MM.1S (cell line): ENCODE results near the gene MPPED1.

Source experiments
- DNase-seq: peaks from one replicate; pipeline ENCODE4 v3.0.0-alpha.2; 2015
- H2AFZ ChIP-seq: fragments of 300-600 bp; sonication (generic); 2 replicates; pipeline ENCODE4 v1.6.0; 2016; ENCODE audit warnings: antibody characterized with exemption, low read length
- H3F3A ChIP-seq: fragments of 300-600 bp; sonication (generic); 2 replicates; pipeline ENCODE4 v1.6.1; 2016; ENCODE audit warnings: mild to moderate bottlenecking, antibody characterized with exemption, low read length, moderate library complexity, mixed read lengths; ENCODE audit not compliant: insufficient read depth
- H3K27ac ChIP-seq: fragments of 300-600 bp; sonication (generic); 2 replicates; pipeline ENCODE4 v1.5.1; 2016; ENCODE audit warnings: mild to moderate bottlenecking, low read length
- H3K27me3 ChIP-seq: fragments of 300-600 bp; sonication (generic); replicated peaks from 2 replicates; pipeline ENCODE4 v1.6.0; 2016; ENCODE audit warnings: low read length; ENCODE audit not compliant: insufficient read depth
- H3K36me3 ChIP-seq: fragments of 300-600 bp; sonication (generic); replicated peaks from 2 replicates; pipeline ENCODE4 v1.6.1; 2016; ENCODE audit warnings: mild to moderate bottlenecking, low read length, mixed read lengths; ENCODE audit not compliant: insufficient read depth
- H3K4me1 ChIP-seq: fragments of 300-600 bp; sonication (generic); 2 replicates; pipeline ENCODE4 v1.6.1; 2016; ENCODE audit warnings: low read length, mixed read lengths
- H3K4me2 ChIP-seq: fragments of 300-600 bp; sonication (generic); 2 replicates; pipeline ENCODE4 v1.6.0; 2016; ENCODE audit warnings: low read depth, low read length
- H3K4me3 ChIP-seq: fragments of 300-600 bp; sonication (generic); 2 replicates; pipeline ENCODE4 v1.5.1; 2016; ENCODE audit warnings: low read length, mixed read lengths
- H3K79me2 ChIP-seq: fragments of 300-600 bp; sonication (generic); 2 replicates; pipeline ENCODE4 v1.6.1; 2016; ENCODE audit warnings: mixed run types, low read length, mixed read lengths
- H3K9ac ChIP-seq: fragments of 300-600 bp; sonication (generic); 2 replicates; pipeline ENCODE4 v1.6.1; 2016; ENCODE audit warnings: low read length, mixed read lengths
- H3K9me2 ChIP-seq: fragments of 300-600 bp; sonication (generic); replicated peaks from 2 replicates; pipeline ENCODE4 v1.6.1; 2016; ENCODE audit warnings: mild to moderate bottlenecking, low read length, mixed read lengths; ENCODE audit not compliant: insufficient read depth
- H3K9me3 ChIP-seq: fragments of 300-600 bp; sonication (generic); replicated peaks from 2 replicates; pipeline ENCODE4 v1.6.1; 2016; ENCODE audit warnings: mild to moderate bottlenecking, low read length, mixed read lengths; ENCODE audit not compliant: insufficient read depth
- H4K20me1 ChIP-seq: fragments of 300-600 bp; sonication (generic); 2 replicates; pipeline ENCODE4 v1.6.1; 2016; ENCODE audit warnings: mild to moderate bottlenecking, low read length, moderate library complexity, mixed read lengths; ENCODE audit not compliant: insufficient read depth
- EZH2 ChIP-seq: fragments of 300-600 bp; sonication (generic); optimal IDR thresholded peaks from 2 replicates; pipeline ENCODE3; 2017; ENCODE audit warnings: low read depth, mild to moderate bottlenecking, antibody characterized with exemption, low read length, mixed read lengths
- EZH2phosphoT487 ChIP-seq: fragments of 300-600 bp; sonication (generic); IDR thresholded peaks from 2 replicates; pipeline ENCODE4 v1.6.1; 2018; ENCODE audit warnings: antibody characterized with exemption, low read length
- TF ChIP-seq, protein P1 (sequence below): fragments of 300-600 bp; sonication (generic); IDR thresholded peaks from 2 replicates; pipeline ENCODE4 v1.5.1; 2016; ENCODE audit warnings: antibody characterized with exemption, low read length, mixed read lengths

MPPED1 gene

GRCh38 chr22:43501878-43502277 is 90.1 kb downstream of the MPPED1 start:
- TF ChIP-seq EZH2phosphoT487 (no peak), EZH2 (no peak)
- TF ChIP-seq, protein P1, sequence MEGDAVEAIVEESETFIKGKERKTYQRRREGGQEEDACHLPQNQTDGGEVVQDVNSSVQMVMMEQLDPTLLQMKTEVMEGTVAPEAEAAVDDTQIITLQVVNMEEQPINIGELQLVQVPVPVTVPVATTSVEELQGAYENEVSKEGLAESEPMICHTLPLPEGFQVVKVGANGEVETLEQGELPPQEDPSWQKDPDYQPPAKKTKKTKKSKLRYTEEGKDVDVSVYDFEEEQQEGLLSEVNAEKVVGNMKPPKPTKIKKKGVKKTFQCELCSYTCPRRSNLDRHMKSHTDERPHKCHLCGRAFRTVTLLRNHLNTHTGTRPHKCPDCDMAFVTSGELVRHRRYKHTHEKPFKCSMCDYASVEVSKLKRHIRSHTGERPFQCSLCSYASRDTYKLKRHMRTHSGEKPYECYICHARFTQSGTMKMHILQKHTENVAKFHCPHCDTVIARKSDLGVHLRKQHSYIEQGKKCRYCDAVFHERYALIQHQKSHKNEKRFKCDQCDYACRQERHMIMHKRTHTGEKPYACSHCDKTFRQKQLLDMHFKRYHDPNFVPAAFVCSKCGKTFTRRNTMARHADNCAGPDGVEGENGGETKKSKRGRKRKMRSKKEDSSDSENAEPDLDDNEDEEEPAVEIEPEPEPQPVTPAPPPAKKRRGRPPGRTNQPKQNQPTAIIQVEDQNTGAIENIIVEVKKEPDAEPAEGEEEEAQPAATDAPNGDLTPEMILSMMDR, result no peak
- Histone ChIP-seq H3K9ac (no peak overlapping the region), H3F3A (no peaks in the 10 kb centered on the region), H3K79me2 (no peaks in the 10 kb centered on the region), H3K9me3 (no peaks in the 10 kb centered on the region), H4K20me1 (no peaks in the 10 kb centered on the region), H3K27ac (no peak overlapping the region), H3K4me3 (no peak overlapping the region), H3K36me3 (no peaks in the 10 kb centered on the region), H3K4me1 (no peaks in the 10 kb centered on the region), H3K27me3 (peaks cover 20% of the 10 kb centered on the region), H3K4me2 (no peak overlapping the region), H2AFZ (no peak overlapping the region), H3K9me2 (no peaks in the 10 kb centered on the region)
- no peak for DNase-seq

- Histone ChIP-seq H3K4me3 (no peak overlapping the region), H3K27ac (no peak overlapping the region), H3K79me2 (no peaks in the 10 kb centered on the region), H4K20me1 (no peaks in the 10 kb centered on the region), H3K36me3 (no peaks in the 10 kb centered on the region), H3K9ac (no peak overlapping the region), H3K4me1 (no peaks in the 10 kb centered on the region), H3K9me3 (no peaks in the 10 kb centered on the region), H3K27me3 (peaks cover 25% of the 10 kb centered on the region), H3F3A (no peaks in the 10 kb centered on the region), H3K4me2 (no peak overlapping the region), H3K9me2 (no peaks in the 10 kb centered on the region), H2AFZ (no peak overlapping the region)
- no peak for DNase-seq
- TF ChIP-seq, protein P1, result no peak
- TF ChIP-seq EZH2phosphoT487 (no peak), EZH2 (no peak)
Observed at GRCh38 chr22:43502306-43502874, 90.6 kb downstream of the MPPED1 start.

DNA sequence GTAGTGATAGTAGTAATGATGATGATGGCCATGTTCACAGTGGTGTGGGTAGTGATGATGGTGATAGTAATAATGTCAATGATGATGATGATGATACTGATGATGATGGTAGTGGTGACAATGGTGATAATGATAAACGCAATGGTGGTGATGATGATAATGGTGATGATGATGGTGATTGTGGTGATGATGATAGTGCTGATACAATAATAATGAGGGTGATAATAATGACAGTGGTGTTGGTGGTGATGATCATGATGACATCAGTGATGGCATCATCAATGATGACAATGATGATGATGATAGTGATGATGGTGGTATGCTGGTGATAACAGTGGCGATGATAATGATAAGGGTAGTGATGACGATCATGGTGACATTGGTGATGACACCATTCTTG is 92.3 kb downstream of the MPPED1 start:
- Histone ChIP-seq H4K20me1 (no peaks in the 10 kb centered on the region), H3K36me3 (no peaks in the 10 kb centered on the region), H3K4me2 (no peak overlapping the region), H3K27me3 (peaks cover 30% of the 10 kb centered on the region), H3K27ac (no peak overlapping the region), H3K9ac (no peak overlapping the region), H3K4me1 (no peaks in the 10 kb centered on the region), H3K9me3 (no peaks in the 10 kb centered on the region), H3K9me2 (no peaks in the 10 kb centered on the region), H3K79me2 (no peaks in the 10 kb centered on the region), H2AFZ (no peak overlapping the region), H3F3A (no peaks in the 10 kb centered on the region), H3K4me3 (no peak overlapping the region)
- TF ChIP-seq, protein P1, result no peak
- DNase-seq, result no peak
